DOHH2 (cell line): ENCODE measurements around the gene SBNO2.

ENCODE experiments used
- H3F3A ChIP-seq: fragments of 200-600 bp; sonication (generic), shearing (Covaris generic); 2 replicates; pipeline ENCODE4 v1.6.0; 2016; ENCODE audit warnings: antibody characterized with exemption, mild to moderate bottlenecking; ENCODE audit not compliant: control insufficient read depth, insufficient read depth
- H3K27ac ChIP-seq: fragments of 200-600 bp; sonication (generic); 2 replicates; pipeline ENCODE4 v1.5.1; 2014; ENCODE audit warnings: low read depth, mild to moderate bottlenecking, low read length, moderate library complexity
- H3K27me3 ChIP-seq: fragments of 200-600 bp; sonication (generic); 2 replicates; pipeline ENCODE4 v1.6.1; 2014; ENCODE audit warnings: mild to moderate bottlenecking, low read length, mixed read lengths; ENCODE audit not compliant: control insufficient read depth
- H3K36me3 ChIP-seq: fragments of 200-600 bp; sonication (generic); 2 replicates; pipeline ENCODE4 v1.6.1; 2014; ENCODE audit warnings: mild to moderate bottlenecking, low read length, moderate library complexity, mixed read lengths; ENCODE audit not compliant: control insufficient read depth
- H3K4me1 ChIP-seq: fragments of 200-600 bp; sonication (generic); 2 replicates; pipeline ENCODE4 v1.6.1; 2014; ENCODE audit warnings: mild to moderate bottlenecking, low read length, mixed read lengths; ENCODE audit not compliant: control insufficient read depth
- H3K4me2 ChIP-seq: fragments of 200-600 bp; sonication (generic); 2 replicates; pipeline ENCODE4 v1.6.0; 2014; ENCODE audit warnings: mild to moderate bottlenecking, low read length, moderate library complexity
- H3K4me3 ChIP-seq: fragments of 200-600 bp; sonication (generic); 2 replicates; pipeline ENCODE4 v1.5.1; 2014; ENCODE audit warnings: mild to moderate bottlenecking, low read length, mixed read lengths
- H3K79me2 ChIP-seq: fragments of 200-600 bp; sonication (generic); 2 replicates; pipeline ENCODE4 v1.6.1; 2014; ENCODE audit warnings: mild to moderate bottlenecking, low read length, mixed read lengths; ENCODE audit not compliant: control insufficient read depth
- H3K9me2 ChIP-seq: fragments of 200-600 bp; sonication (generic); replicated peaks from 2 replicates; pipeline ENCODE4 v1.6.1; 2014; ENCODE audit warnings: mild to moderate bottlenecking, low read length, mixed read lengths; ENCODE audit not compliant: control insufficient read depth
- H3K9me3 ChIP-seq: fragments of 200-600 bp; sonication (generic); 2 replicates; pipeline ENCODE4 v1.6.1; 2014; ENCODE audit warnings: antibody characterized with exemption, low read length, mixed read lengths; ENCODE audit not compliant: control insufficient read depth, insufficient read depth
- H4K20me1 ChIP-seq: fragments of 200-600 bp; sonication (generic); 2 replicates; pipeline ENCODE4 v1.6.0; 2014; ENCODE audit warnings: low read depth, mild to moderate bottlenecking, antibody characterized with exemption, low read length, moderate library complexity; ENCODE audit not compliant: control insufficient read depth, insufficient read depth
- CTCF ChIP-seq: fragments of 200-600 bp; sonication (generic); IDR thresholded peaks from one replicate; pipeline ENCODE4 v1.5.1; 2014; ENCODE audit warnings: antibody characterized with exemption, mild to moderate bottlenecking, low read depth, low read length; ENCODE audit not compliant: poor library complexity, severe bottlenecking
- EZH2phosphoT487 ChIP-seq: fragments of 200-600 bp; sonication (generic); IDR thresholded peaks from 2 replicates; pipeline ENCODE4 v1.6.1; 2017; ENCODE audit warnings: borderline replicate concordance, mild to moderate bottlenecking, antibody characterized with exemption, low read length, moderate library complexity, mixed read lengths

The SBNO2 gene

GRCh38 chr19:1163934-1164683, 10.0 kb downstream of the SBNO2 start:
- Histone ChIP-seq H3K36me3 (peaks cover 7% of the 10 kb centered on the region; the same call in 1 of the 2 replicates), H3K27ac (no peak overlapping the region), H3F3A (no peaks in the 10 kb centered on the region), H3K79me2 (peaks cover 40% of the 10 kb centered on the region), H4K20me1 (no peaks in the 10 kb centered on the region), H3K4me1 (no peaks in the 10 kb centered on the region; the same call in 1 of the 2 replicates), H3K4me2 (no peak overlapping the region), H3K9me3 (peaks cover 3% of the 10 kb centered on the region; the same call in 1 of the 2 replicates), H3K9me2 (no peaks in the 10 kb centered on the region), H3K27me3 (no peaks in the 10 kb centered on the region), H3K4me3 (no peak overlapping the region)
- no peak for TF ChIP-seq EZH2phosphoT487
- TF ChIP-seq CTCF, result no peak

- H3K4me2 ChIP-seq, result no peak overlapping the region
Observed at GRCh38 chr19:1163283-1163933, 10.7 kb downstream of the SBNO2 start.

GRCh38 chr19:1162404-1163282, 11.4 kb downstream of the SBNO2 start:
- Histone ChIP-seq H3F3A (no peaks in the 10 kb centered on the region), H3K4me3 (no peak overlapping the region), H3K9me2 (no peaks in the 10 kb centered on the region), H3K4me2 (no peak overlapping the region), H3K4me1 (no peaks in the 10 kb centered on the region; the same call in 1 of the 2 replicates), H4K20me1 (no peaks in the 10 kb centered on the region), H3K27ac (no peak overlapping the region), H3K27me3 (no peaks in the 10 kb centered on the region), H3K9me3 (peaks cover 3% of the 10 kb centered on the region; the same call in 1 of the 2 replicates), H3K79me2 (peaks cover 27% of the 10 kb centered on the region), H3K36me3 (peaks cover 2% of the 10 kb centered on the region; the same call in 1 of the 2 replicates)
- TF ChIP-seq EZH2phosphoT487, result no peak
- TF ChIP-seq CTCF, result no peak

More at GRCh38 chr19:1163283-1163933, 10.7 kb downstream of the SBNO2 start:
- H3K9me3 ChIP-seq, result peaks cover 3% of the 10 kb centered on the region; the same call in 1 of the 2 replicates
- H3K9me2 ChIP-seq, result no peaks in the 10 kb centered on the region
- H3K79me2 ChIP-seq, result peaks cover 33% of the 10 kb centered on the region
- H3K27me3 ChIP-seq, result no peaks in the 10 kb centered on the region
- H3K27ac ChIP-seq, result no peak overlapping the region
- no peak for TF ChIP-seq CTCF
- TF ChIP-seq EZH2phosphoT487, result no peak
- no peaks in the 10 kb centered on the region; the same call in 1 of the 2 replicates for H3K4me1 ChIP-seq
- H3K4me3 ChIP-seq, result no peak overlapping the region
- H3F3A ChIP-seq, result no peaks in the 10 kb centered on the region
- no peaks in the 10 kb centered on the region for H4K20me1 ChIP-seq
- peaks cover 2% of the 10 kb centered on the region; the same call in 1 of the 2 replicates for H3K36me3 ChIP-seq
